HCT116 (cell line): Measurements from ENCODE around the gene WNT9A.

ENCODE experiments used
- CEBPB ChIP-seq: IDR thresholded peaks from 2 replicates; pipeline ENCODE4 v1.6.1; 2012; ENCODE audit warnings: low read depth
- CTCF ChIP-seq, 3 experiments: fragments of 200-600 bp in 1 of 3; sonication (generic) in 1 of 3; IDR thresholded peaks in 2 of 3; conservative IDR thresholded peaks in 1 of 3; 2 replicates each; pipeline ENCODE4 v1.5.1; 2012 to 2017; ENCODE audit warnings: low read depth in 2 of 3, low read length in 2 of 3, antibody characterized with exemption in 1 of 3, borderline replicate concordance in 1 of 3, control low read depth in 1 of 3, mild to moderate bottlenecking in 1 of 3, mixed read lengths in 1 of 3, mixed run types in 1 of 3, moderate library complexity in 1 of 3; ENCODE audit not compliant: insufficient read depth in 1 of 3
- EZH2 ChIP-seq: fragments of 200-600 bp; sonication (generic); IDR thresholded peaks from 2 replicates; pipeline ENCODE4 v1.6.1; 2017; ENCODE audit warnings: antibody characterized with exemption, mixed run types
- JUND ChIP-seq: IDR thresholded peaks from 2 replicates; pipeline ENCODE4 v1.6.1; 2012
- MAX ChIP-seq: IDR thresholded peaks from 2 replicates; pipeline ENCODE4 v1.6.1; 2012
- POLR2A ChIP-seq: IDR thresholded peaks from 2 replicates; pipeline ENCODE4 v1.7.0; 2011; ENCODE audit warnings: borderline replicate concordance; ENCODE audit not compliant: insufficient read depth, insufficient read length; ENCODE audit errors: extremely low read depth
- POLR2AphosphoS5 ChIP-seq: IDR thresholded peaks from 2 replicates; pipeline ENCODE4 v1.6.1; 2011; ENCODE audit warnings: mild to moderate bottlenecking, low read depth, low read length, moderate library complexity
- RAD21 ChIP-seq: IDR thresholded peaks from 2 replicates; pipeline ENCODE4 v1.6.1; 2012; ENCODE audit warnings: low read depth, mild to moderate bottlenecking
- REST ChIP-seq: IDR thresholded peaks from 2 replicates; pipeline ENCODE4 v1.6.1; 2012; ENCODE audit warnings: low read depth
- SIN3A ChIP-seq: IDR thresholded peaks from 2 replicates; pipeline ENCODE4 v1.6.1; 2012; ENCODE audit warnings: low read depth
- YY1 ChIP-seq: IDR thresholded peaks from 2 replicates; pipeline ENCODE4 v1.6.1; 2011; ENCODE audit warnings: low read length, low read depth, moderate library complexity, mild to moderate bottlenecking; ENCODE audit not compliant: insufficient replicate concordance; ENCODE audit errors: extremely low read depth
- ZBTB33 ChIP-seq: IDR thresholded peaks from 2 replicates; pipeline ENCODE4 v1.6.1; 2011; ENCODE audit warnings: mild to moderate bottlenecking, low read length, moderate library complexity; ENCODE audit not compliant: insufficient replicate concordance; ENCODE audit errors: extremely low read depth
- ZNF274 ChIP-seq: fragments of 200-500 bp; sonication (Bioruptor generic); IDR thresholded peaks from 2 replicates; pipeline ENCODE4 v1.6.1; 2014; ENCODE audit warnings: mild to moderate bottlenecking, low read depth, low read length, inconsistent platforms

- TF ChIP-seq CTCF (IDR thresholded peaks at IDR 0.05 in 2 of 3, conservative IDR thresholded peaks at IDR 0.05 in 1 of 3; ENCODE audit: borderline replicate concordance in 1 of 3, insufficient read depth in 1 of 3, low read depth in 2 of 3, low read length in 2 of 3) (no peak), JUND (no peak), EZH2 (no peak), POLR2AphosphoS5 (no peak), ZBTB33 (no peak), POLR2A (no peak), MAX (no peak), SIN3A (no peak), RAD21 (no peak), ZNF274 (no peak), YY1 (no peak), REST (no peak), CEBPB (no peak)
These were observed 60.6 kb downstream of the WNT9A start for GRCh38 chr1:227886993-227887696.
